ENCODE data around the gene DTNA.

DNA sequence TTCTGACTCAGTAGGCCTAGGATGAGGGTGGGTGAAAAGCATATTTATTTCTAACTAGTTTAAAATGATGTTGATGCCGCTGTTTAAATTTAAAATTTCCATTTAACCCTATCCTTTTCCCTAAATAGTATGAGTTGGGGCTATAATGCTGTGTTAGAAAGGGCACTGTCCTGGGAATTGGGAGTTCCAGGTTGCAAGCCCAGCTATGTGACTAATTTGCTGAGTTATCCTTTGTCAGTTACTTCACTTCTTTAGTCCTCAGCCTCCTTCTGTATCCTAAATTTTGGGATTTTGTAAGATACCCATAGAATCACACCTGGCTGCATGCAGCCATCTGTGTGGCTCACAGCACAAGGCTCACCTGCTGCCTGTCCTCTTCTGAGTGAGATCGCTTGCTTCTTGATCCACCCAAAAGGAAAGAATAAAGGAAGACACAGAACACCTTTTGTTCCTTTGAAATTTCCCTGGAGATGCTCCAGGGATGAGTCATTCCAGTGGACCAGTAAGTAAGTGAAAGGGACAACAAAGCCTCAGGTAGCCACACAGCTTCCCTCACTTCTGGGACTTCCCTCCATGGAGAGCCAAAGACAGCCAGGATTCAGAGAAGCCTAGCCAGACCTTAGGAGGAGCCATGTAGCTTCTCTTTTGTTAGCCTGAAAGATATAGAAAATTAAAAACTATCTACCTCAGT is 97.2 kb downstream of the DTNA start:
- TF ChIP-seq POLR2A (IDR thresholded peaks at IDR 0.05; ENCODE audit: low read length) (no peak), GATA1 (IDR thresholded peaks at IDR 0.05; ENCODE audit: low read depth, low read length) (no peak)

Measured in erythroblast (primary cell).